SK-N-MC (cell line): Measurements from ENCODE around the gene AQP12A.

Experiments used
- DNase-seq: peaks from one replicate; pipeline ENCODE4 v3.0.0-alpha.2; 2011; ENCODE audit warnings: low read depth, low spot score
- H3K27ac ChIP-seq: fragments of 200-600 bp; sonication (generic); 2 replicates; pipeline ENCODE4 v1.5.1; 2016; ENCODE audit warnings: mixed run types
- H3K36me3 ChIP-seq: fragments of 200-600 bp; sonication (generic); 2 replicates; pipeline ENCODE4 v1.6.1; 2017; ENCODE audit warnings: antibody characterized with exemption, low read length, mixed read lengths; ENCODE audit not compliant: insufficient read depth
- H3K4me3 ChIP-seq: fragments of 200-600 bp; sonication (generic); 2 replicates; pipeline ENCODE4 v1.5.1; 2016
- H3K9ac ChIP-seq: fragments of 200-600 bp; sonication (generic); 2 replicates; pipeline ENCODE4 v1.8.0; 2017; ENCODE audit warnings: mixed run types, mixed read lengths; ENCODE audit not compliant: insufficient read length
- H3K9me3 ChIP-seq: fragments of 200-600 bp; sonication (generic); 2 replicates; pipeline ENCODE4 v1.6.1; 2017; ENCODE audit warnings: low read depth, mild to moderate bottlenecking, antibody characterized with exemption, low read length, moderate library complexity, mixed read lengths
- EZH2 ChIP-seq: fragments of 200-600 bp; sonication (generic); IDR thresholded peaks from one replicate; pipeline ENCODE4 v1.6.1; 2017; ENCODE audit warnings: antibody characterized with exemption
- FOXP2 ChIP-seq: optimal IDR thresholded peaks from 2 replicates; pipeline ENCODE3; 2011; ENCODE audit warnings: mild to moderate bottlenecking, moderate library complexity; ENCODE audit not compliant: insufficient read depth; ENCODE audit errors: extremely low read length, control extremely low read depth
- POLR2AphosphoS5 ChIP-seq: IDR thresholded peaks from 2 replicates; pipeline ENCODE4 v1.6.1; 2012; ENCODE audit warnings: mild to moderate bottlenecking, low read depth, low read length, borderline replicate concordance

The AQP12A gene

GRCh38 chr2:240732184-240732583 lies 40.5 kb downstream of the AQP12A start:
- Histone ChIP-seq H3K9me3 (no peaks in the 10 kb centered on the region), H3K36me3 (no peaks in the 10 kb centered on the region), H3K9ac (no peak overlapping the region), H3K27ac (no peak overlapping the region), H3K4me3 (no peak overlapping the region)
- no peak for DNase-seq
- TF ChIP-seq POLR2AphosphoS5: no peak
- TF ChIP-seq EZH2: no peak
- TF ChIP-seq FOXP2: no peak

DNA sequence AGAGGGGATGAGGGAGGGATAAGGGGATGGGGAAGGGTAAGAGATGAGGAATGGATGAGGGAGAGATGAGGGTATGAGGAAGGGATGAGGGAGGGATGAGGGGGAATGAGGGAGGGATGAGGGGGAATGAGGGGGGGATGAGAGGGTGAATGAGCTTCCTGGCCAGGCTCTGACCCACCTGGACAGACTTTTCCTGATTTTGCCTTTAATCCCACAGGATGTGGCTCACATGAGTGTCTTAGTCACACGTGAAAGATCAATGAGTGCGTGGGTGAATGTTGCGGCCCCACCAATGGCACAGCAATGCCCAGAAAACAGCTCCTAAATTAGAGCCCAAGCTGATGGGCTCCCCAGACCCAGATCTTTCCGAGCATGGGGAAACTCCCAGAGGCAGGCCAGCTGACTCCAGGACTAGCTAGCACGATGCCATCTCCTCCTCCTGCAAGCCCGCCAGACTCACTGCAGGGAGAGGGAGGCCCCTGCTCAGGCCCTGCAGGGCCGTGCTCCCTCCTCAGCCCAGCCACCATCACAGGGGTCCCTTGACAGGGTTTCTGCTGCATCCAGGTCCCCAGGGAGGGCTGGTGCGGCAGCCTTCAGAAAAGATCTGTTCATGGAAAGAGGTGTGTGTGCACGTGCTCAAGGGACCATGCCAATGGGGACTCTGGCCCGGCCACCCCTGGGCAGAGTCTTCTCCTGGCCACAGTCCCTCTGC lies 41.4 kb downstream of the AQP12A start:
- DNase-seq: no peak
- H3K9me3 ChIP-seq: no peaks in the 10 kb centered on the region
- H3K9ac ChIP-seq: no peak overlapping the region
- H3K4me3 ChIP-seq: no peak overlapping the region
- no peaks in the 10 kb centered on the region for H3K36me3 ChIP-seq
- TF ChIP-seq EZH2 (no peak), POLR2AphosphoS5 (no peak), FOXP2 (no peak)
- no peak overlapping the region for H3K27ac ChIP-seq

DNA sequence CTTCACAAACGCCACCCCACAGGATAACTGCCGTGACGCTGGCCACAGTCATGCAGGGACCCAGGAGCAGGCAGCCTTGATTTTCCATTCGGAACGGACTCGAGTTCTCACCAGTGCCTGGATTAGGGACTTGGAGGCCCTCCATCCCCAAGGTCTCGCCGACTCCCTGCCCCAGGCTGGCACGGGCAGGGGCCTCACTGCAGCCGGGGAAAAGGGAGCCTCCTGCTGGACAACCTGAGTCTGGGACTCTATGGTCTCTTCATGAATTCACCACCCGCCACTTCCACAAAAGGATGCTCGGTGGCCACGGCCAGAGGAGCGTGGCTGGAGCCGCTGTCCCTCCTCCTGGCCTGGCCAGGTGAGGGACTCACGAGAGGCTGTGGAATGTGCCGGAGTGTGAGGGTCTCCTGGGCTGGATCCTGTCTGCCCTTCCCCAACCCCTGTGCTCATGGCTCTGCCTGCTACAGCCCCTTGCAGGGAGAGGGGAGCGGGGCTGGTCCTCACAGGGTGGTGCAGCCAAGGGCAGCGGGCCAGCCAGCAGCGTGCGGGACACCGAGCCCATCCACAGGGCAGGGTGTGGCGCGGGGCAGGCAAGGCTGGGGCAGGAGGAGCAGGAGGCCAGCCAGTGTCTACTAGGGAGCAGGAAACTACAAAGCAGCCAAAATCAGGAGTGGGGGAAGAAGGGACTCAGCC lies 42.3 kb downstream of the AQP12A start:
- no peak for TF ChIP-seq POLR2AphosphoS5
- no peak for TF ChIP-seq FOXP2
- TF ChIP-seq EZH2: no peak
- Histone ChIP-seq H3K9ac (no peak overlapping the region), H3K36me3 (no peaks in the 10 kb centered on the region), H3K9me3 (no peaks in the 10 kb centered on the region), H3K27ac (no peak overlapping the region), H3K4me3 (no peak overlapping the region)
- DNase-seq: no peak

GRCh38 chr2:240734756-240735155 lies 43.1 kb downstream of the AQP12A start:
- no peaks in the 10 kb centered on the region for H3K9me3 ChIP-seq
- H3K36me3 ChIP-seq: no peaks in the 10 kb centered on the region
- no peak overlapping the region for H3K27ac ChIP-seq
- no peak for DNase-seq
- no peak for TF ChIP-seq EZH2
- TF ChIP-seq POLR2AphosphoS5: no peak
- TF ChIP-seq FOXP2: no peak
- no peak overlapping the region for H3K4me3 ChIP-seq
- no peak overlapping the region for H3K9ac ChIP-seq

- Histone ChIP-seq H3K9ac (no peak overlapping the region), H3K4me3 (no peak overlapping the region), H3K9me3 (no peaks in the 10 kb centered on the region), H3K36me3 (no peaks in the 10 kb centered on the region), H3K27ac (no peak overlapping the region)
- DNase-seq: no peak
- TF ChIP-seq FOXP2: no peak
- no peak for TF ChIP-seq EZH2
- no peak for TF ChIP-seq POLR2AphosphoS5
Measured at GRCh38 chr2:240735476-240735875, 43.8 kb downstream of the AQP12A start.

DNA sequence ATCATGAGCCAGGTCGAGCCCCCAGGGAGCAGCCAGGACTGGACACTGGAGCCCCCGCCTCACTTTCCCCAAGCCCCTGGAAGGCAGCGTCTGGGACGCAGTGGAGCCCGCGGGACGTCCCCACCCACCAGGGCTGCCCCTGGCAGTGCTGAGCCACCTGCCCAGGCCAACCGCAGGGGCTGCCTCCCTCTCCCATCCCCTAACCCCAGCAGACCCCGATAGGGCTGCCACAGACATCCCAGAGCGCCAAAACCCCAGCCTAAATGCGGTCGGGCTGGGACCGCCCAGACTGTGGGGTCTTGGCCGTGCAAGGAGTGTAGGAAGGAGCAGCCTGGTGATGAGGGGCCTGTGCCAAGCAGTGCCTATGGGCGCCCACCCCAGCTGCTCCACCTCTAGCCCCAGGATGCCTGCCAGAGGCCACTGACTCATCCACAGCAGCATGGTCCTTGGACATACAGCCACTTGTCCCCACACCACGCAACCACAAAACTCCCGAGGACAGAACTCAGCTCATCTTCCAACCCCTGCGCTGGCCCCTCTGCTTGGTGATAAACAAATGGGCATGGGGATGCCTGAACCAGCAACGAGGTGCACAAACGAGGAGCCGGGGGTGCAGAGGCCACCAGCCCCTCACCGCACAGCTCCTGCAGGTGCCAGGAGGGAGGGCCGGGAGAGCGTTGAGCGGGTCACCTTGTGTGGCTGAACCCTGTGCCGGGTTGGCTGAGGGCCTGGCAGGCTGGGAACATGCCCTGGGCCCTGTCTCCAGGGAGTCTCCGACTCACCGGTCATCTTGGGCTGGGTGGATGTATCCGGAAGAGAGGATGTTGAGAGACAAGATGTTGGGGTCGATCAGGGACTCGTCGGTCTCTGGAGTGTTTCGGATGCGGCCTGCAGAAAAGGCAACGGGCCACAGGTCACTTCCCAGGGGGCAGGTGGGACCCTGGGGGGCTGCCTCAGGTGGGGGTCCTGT lies 44.9 kb downstream of the AQP12A start:
- H3K9ac ChIP-seq: no peak overlapping the region
- TF ChIP-seq EZH2: no peak
- TF ChIP-seq POLR2AphosphoS5: no peak
- no peak for DNase-seq
- H3K9me3 ChIP-seq: no peaks in the 10 kb centered on the region
- no peaks in the 10 kb centered on the region for H3K36me3 ChIP-seq
- no peak overlapping the region for H3K27ac ChIP-seq
- H3K4me3 ChIP-seq: no peak overlapping the region

DNA sequence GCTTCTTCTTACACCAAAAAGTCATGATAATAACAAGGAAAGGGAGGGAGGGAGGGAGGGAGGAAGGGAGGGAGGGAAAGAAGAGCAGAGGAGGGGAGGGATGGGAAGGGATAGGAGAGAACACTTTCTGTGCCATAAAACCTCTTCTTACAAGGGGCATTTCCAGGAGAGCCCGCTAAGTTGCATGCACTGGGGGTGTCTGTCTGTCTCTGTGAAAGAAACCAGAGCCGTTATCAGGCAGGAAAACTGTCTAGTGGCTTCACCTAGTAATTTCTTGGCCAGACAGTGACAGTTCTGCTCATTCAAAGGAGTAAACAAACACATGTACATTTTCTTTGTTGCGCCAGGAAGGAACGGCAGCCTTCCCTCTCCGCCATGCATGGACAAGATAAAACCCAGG lies 45.8 kb downstream of the AQP12A start:
- Histone ChIP-seq H3K27ac (no peak overlapping the region), H3K36me3 (no peaks in the 10 kb centered on the region), H3K4me3 (no peak overlapping the region), H3K9me3 (no peaks in the 10 kb centered on the region), H3K9ac (no peak overlapping the region)
- no peak for TF ChIP-seq POLR2AphosphoS5
- no peak for TF ChIP-seq EZH2
- TF ChIP-seq FOXP2: no peak
- no peak for DNase-seq

GRCh38 chr2:240737958-240738357 lies 46.3 kb downstream of the AQP12A start:
- DNase-seq: no peak
- Histone ChIP-seq H3K4me3 (no peak overlapping the region), H3K9ac (no peak overlapping the region), H3K9me3 (no peaks in the 10 kb centered on the region), H3K36me3 (no peaks in the 10 kb centered on the region), H3K27ac (no peak overlapping the region)
- TF ChIP-seq POLR2AphosphoS5 (no peak), FOXP2 (no peak), EZH2 (no peak)
